ENCODE data around the gene GAS2.

GRCh38 chr11:22798901-22799300 lies 132.5 kb downstream of the GAS2 start:
- TF ChIP-seq CTCF (IDR thresholded peaks at IDR 0.05) (no peak), POLR2A (IDR thresholded peaks at IDR 0.05) (no peak)

All from uterus (tissue), 2 donors.